Testis (tissue), 2 donors: ENCODE data around the gene RYR1.

ENCODE experiments used
- POLR2A ChIP-seq: fragments of 450-650 bp; IDR thresholded peaks from one replicate; pipeline ENCODE4 v1.6.1; 2017; ENCODE audit warnings: antibody characterized with exemption, mild to moderate bottlenecking, moderate library complexity
- TF ChIP-seq, protein P1 (sequence below), 3 experiments: fragments of 450-650 bp in 2 of 3; fragments of 200-600 bp in 1 of 3; sonication (generic) in 1 of 3; IDR thresholded peaks; one replicate each; pipeline ENCODE4 v1.5.1; 2016 to 2019; ENCODE audit warnings: antibody characterized with exemption in 3 of 3, mild to moderate bottlenecking in 2 of 3, moderate library complexity in 1 of 3

DNA sequence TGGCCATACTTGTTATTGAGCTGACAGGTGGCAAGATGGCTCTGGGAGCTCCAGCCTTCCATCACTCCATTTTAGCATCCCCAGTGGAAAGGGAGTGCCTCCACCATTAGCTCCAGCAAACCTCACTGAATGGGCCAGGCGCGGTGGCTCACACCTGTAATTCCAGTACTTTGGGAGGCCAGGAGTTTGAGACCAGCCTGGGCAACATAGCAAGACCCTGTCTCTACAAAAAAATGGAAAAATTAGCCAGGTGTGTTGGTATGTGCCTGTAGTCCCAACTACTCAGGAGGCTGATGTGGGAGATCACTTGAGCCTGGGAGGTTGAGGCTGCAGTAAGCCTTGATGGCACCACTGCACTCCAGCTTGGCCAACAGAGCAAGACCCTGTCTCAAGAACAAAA is 98.0 kb downstream of the RYR1 start:
- TF ChIP-seq, protein P1, sequence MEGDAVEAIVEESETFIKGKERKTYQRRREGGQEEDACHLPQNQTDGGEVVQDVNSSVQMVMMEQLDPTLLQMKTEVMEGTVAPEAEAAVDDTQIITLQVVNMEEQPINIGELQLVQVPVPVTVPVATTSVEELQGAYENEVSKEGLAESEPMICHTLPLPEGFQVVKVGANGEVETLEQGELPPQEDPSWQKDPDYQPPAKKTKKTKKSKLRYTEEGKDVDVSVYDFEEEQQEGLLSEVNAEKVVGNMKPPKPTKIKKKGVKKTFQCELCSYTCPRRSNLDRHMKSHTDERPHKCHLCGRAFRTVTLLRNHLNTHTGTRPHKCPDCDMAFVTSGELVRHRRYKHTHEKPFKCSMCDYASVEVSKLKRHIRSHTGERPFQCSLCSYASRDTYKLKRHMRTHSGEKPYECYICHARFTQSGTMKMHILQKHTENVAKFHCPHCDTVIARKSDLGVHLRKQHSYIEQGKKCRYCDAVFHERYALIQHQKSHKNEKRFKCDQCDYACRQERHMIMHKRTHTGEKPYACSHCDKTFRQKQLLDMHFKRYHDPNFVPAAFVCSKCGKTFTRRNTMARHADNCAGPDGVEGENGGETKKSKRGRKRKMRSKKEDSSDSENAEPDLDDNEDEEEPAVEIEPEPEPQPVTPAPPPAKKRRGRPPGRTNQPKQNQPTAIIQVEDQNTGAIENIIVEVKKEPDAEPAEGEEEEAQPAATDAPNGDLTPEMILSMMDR (IDR thresholded peaks at IDR 0.05) = no peak
- no peak for TF ChIP-seq POLR2A
